LNCAP (cell line): Measurements from ENCODE around the gene GP1BB.

Experiments used
- TF ChIP-seq, protein P1 (sequence below): fragments of 450-650 bp; IDR thresholded peaks from 2 replicates; pipeline ENCODE4 v1.5.1; 2017; ENCODE audit warnings: mild to moderate bottlenecking

Gene GP1BB

DNA sequence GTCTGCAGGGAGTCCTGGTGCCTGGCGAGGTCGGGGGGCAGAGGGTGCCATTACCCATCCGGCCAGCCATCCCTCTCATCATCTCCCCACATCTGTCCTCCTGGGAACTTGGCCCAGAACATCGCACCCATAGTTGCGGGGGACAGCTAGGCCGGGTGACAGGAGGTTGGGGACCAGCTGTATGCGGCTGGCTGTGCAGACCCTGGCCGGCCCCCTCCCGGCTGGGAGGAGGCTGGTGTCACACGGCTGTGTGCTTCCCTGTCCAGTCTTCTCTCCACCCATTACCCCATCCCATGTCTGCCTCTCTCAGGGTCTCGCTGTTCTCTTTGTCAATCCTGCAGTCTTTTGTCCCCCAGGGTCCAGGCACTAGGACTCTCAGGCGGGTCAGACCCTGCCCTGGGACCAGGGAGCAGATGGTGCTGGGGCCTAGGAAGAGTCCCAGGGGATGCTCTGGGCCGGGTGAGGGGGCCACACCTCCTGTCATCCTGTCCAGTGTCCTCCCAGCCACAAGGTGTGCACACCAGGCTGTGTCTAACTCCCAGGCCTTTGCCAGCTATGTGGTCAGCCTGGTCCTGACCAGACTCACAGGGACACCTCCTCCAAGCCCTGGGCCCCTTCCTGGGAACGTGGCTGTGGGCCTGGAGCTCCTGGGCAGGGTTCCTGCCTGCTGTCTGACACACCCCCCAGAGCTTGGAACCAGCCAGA, 30.8 kb downstream of the GP1BB start:
- TF ChIP-seq, protein P1, sequence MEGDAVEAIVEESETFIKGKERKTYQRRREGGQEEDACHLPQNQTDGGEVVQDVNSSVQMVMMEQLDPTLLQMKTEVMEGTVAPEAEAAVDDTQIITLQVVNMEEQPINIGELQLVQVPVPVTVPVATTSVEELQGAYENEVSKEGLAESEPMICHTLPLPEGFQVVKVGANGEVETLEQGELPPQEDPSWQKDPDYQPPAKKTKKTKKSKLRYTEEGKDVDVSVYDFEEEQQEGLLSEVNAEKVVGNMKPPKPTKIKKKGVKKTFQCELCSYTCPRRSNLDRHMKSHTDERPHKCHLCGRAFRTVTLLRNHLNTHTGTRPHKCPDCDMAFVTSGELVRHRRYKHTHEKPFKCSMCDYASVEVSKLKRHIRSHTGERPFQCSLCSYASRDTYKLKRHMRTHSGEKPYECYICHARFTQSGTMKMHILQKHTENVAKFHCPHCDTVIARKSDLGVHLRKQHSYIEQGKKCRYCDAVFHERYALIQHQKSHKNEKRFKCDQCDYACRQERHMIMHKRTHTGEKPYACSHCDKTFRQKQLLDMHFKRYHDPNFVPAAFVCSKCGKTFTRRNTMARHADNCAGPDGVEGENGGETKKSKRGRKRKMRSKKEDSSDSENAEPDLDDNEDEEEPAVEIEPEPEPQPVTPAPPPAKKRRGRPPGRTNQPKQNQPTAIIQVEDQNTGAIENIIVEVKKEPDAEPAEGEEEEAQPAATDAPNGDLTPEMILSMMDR = no peak

DNA sequence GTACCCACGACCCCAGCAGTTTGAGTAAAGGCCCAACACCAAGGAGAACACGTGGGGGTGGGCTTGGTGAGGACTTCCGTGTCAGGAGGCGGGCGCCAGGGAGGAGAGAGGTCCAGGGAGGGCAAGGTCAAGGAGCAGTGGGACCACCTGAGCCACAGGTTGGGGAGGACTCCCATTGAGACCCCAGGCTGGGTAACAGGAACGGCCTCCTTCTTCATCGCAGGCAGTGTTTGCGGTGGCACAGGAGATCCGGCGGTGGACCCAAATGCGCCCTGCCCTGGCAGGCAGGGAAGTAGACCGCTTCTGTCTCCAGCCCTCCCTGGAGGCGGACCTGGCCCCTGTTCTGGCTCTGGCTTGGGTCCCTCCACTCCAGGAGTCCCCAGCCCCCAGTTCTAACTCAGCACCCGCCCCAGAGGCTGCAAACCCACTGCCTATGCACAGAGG, 31.4 kb downstream of the GP1BB start:
- TF ChIP-seq, protein P1 = no peak

DNA sequence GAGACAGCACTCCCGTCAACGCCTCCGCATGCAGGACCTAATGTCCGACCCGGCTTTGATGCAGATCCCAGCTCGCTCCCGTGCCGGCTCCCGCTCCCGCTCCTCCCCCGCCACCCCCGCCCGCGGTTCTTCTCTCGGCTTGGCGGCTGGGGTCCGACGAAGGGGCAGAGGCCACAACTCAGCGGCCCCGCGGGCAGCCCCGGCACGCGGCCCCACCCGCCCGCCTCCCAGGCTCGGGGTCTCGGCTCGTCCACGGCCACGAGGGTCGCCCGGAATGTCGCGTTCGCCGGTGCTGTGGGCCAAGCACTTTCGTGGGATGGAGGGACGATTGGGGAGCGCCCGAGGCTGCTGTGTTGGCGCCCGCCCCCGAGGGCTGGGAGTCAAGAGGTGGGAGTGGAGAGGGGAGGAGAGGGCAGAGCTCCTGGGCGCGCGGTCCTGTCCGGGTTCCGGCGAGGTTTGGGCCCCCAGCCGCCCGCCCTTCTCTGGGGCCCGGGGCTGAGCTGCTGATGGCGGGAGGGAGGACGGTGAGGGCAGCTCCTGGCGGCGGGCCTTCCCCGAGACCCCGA, 31.9 kb downstream of the GP1BB start:
- TF ChIP-seq, protein P1 = no peak

DNA sequence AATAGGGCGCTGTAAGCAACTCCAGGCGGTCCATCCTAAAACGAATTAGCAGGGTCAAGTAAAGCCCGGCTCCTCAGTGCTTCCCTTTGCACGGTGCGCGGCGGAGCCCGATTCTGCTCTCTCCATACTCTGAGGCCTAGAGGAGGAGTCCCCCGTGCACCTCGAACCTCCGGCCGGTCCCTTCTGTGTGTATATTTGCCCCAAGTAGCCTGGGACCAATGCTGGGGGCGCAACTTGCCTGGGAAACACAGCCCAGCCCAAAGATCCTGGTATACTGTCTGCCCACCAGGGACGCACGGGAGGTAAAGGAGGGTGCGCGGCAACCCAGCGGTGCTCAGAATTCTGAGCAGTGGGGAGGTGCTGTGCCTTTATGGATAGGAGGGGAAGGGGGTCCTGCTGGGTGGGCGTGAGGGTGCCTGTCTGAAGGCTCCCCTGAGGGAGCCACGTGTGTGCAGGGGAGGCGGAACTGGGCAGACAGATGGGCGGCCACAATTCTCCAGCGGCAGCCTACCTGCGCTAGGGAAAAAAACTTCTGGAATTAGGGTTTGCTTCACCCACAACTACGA, 32.5 kb downstream of the GP1BB start:
- TF ChIP-seq, protein P1 = no peak

DNA sequence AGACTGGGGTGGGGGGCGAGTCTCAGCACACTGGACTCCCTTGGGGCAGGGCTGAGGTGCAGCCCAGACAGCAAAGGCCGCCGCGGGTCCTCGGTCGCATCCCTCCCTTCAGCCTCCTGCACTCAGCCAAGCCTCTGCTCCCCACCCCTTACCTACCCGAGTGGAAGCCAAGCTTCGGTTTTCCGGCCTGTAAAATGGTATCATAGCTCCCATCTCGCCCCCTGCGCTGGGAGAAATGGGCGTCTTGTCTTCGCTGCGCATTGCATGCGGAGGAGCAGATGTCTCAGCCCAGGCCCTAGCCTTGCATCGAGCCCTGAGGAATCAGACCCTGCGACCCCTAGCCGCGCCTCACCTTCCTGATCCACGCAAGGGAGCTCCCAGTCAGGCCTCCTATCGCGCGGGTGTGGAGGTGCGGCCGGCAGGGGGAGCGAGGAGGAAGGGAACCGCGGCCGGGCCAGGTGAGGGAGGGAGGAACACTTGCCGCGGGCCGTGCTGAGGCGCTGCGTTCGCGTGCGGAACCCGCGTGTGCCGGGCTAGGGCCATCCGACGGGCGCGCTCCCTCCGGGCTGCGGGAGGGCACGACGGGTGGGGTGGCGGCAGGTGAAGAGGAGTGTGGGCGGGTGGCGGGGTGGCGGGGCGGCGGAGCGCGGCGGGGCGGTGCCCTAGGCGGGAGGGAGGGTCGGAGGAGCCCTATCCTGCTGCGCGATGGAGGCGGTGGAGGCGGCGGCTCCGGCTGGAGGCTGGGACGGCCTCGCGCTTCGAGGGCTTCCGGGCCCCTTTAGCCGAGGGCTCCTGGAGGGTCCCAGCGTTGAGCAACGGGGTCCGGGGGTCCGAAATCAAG, 33.2 kb downstream of the GP1BB start:
- TF ChIP-seq, protein P1 = peak; percentile 84

DNA sequence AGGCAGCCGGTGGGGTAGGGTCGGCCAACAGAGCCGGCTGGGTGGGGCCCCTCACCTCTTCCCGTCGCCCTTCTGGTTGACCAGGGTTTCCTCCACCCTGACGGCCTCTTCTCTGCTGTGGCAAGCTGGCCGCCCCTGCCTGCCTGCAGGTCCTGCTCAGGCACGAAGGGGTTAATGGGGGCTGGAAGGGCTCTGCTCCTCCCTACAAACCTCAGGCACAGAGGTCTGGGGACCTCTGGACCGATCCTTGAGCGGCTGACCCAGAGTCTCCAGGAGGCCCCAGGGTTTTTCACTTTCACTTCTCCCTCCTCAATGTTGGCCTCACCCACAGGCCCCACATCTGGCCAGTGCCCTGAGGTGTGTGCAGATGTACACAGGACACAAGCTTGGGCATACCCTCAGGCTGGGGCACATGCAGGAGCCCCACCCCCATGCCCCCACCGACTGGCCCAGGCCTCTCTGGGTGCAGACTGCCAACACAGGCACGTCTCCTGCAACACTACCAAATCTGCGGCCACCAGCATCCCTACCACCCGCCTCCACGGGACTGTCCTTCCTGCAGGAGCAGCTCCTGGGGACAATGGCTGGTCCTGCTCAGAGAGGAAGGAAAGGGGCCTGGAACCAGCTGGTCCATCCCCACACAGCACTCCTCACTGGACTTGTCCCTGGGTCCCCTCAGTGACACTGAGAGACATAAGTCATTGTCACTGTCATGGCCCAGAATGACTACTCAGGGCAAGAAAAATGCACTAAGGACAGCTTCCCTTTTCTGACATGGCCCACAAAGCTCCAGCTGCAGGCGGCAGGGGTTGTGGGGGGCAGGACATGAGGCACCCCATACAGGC, 34.0 kb downstream of the GP1BB start:
- TF ChIP-seq, protein P1 = no peak
